ENCODE data around the gene GP1BB. TPM values are rescaled to one million over a fixed set of nuclear protein-coding genes. Genes with fewer than 3 reads are reported as not detected.

Gene GP1BB
- total and polyA plus RNA-seq, 2 of the 13 experiments (the other 11 are each of a cell fraction or from before 2014, with no cell fraction given): not detected

DNA sequence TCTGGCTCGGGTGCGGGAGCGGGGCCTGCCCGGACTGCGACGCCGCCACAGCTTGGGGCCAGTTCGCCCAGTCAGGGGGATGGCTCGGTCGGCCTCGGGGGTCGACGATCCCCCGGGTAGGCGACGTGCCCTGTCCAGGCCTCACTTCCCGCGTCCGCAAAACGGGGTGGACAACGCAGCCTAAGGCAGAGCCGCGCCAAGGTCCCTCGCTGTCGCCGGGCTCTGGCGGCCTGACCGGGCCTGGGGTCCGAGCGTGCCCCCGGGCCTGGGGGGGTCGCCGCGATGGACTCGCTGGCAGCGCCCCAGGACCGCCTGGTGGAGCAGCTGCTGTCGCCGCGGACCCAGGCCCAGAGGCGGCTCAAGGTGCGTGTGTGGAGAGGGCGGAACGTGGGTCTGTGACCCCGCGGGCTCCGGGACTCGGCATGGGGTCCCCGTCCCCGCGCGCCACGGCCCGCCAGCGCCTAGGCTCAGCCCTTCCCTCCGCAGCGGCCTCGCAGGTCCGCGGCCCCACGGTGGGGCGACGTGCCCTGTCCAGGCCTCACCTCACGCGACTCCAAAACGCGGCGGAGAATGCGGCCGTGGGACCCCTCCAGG, 4.8 kb upstream of the GP1BB start (continued):
- no peak for TF ChIP-seq CHD4 (IDR thresholded peaks at IDR 0.05; ENCODE audit: borderline replicate concordance, low read length)
- TF ChIP-seq RFX1 (IDR thresholded peaks at IDR 0.05): no peak
- no peak for TF ChIP-seq MZF1 (CRISPR knock-in tag; IDR thresholded peaks at IDR 0.05; ENCODE audit: borderline replicate concordance)
- TF ChIP-seq, protein P1, sequence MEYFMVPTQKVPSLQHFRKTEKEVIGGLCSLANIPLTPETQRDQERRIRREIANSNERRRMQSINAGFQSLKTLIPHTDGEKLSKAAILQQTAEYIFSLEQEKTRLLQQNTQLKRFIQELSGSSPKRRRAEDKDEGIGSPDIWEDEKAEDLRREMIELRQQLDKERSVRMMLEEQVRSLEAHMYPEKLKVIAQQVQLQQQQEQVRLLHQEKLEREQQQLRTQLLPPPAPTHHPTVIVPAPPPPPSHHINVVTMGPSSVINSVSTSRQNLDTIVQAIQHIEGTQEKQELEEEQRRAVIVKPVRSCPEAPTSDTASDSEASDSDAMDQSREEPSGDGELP (IDR thresholded peaks at IDR 0.05; ENCODE audit: borderline replicate concordance, low read depth): no peak
- no peak for TF ChIP-seq ZNF770 (CRISPR knock-in tag; IDR thresholded peaks at IDR 0.05)
- no peak for TF ChIP-seq HNRNPLL (IDR thresholded peaks at IDR 0.05; ENCODE audit: low read depth, low read length, poor library complexity, severe bottlenecking)
- TF ChIP-seq ZNF792 (CRISPR knock-in tag; IDR thresholded peaks at IDR 0.05): no peak
- no peak for TF ChIP-seq PCBP1 (IDR thresholded peaks at IDR 0.05; ENCODE audit: borderline replicate concordance, low read depth, low read length)

DNA sequence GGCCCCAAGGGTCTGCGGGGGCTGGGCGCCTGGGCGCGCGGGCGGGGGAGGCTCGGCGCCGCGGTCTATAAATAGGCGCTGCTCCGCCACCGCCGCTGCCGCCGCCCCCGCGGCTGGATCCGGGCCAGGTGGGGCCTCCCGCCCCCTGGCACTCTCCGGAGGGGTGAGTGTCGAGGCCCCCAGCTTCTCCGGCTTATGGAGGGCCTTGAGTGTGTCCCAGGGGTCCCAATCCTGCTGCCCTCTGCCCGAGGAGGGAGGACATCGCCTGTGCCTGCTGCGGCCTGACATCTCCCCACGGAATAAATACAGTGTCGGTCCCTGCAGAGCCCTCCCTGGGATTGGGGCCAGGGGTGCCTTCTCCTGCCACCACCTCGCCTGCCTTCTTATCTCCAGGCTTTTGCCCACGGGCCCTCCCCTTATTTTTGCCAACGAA, 4.3 kb upstream of the GP1BB start:
- ATAC-seq (no peak), DNase-seq (ENCODE audit: low spot score) (no peak), FAIRE-seq (no peak)
- H3K9me3 ChIP-seq (ENCODE audit: low read length): no peaks in the 10 kb centered on the region
- H3K36me3 ChIP-seq (replicated peaks in 1 of 2; ENCODE audit: control insufficient read depth in 1 of 2, insufficient read depth in 2 of 2, low read length in 2 of 2): no peaks in the 10 kb centered on the region
- H3K4me2 ChIP-seq (ENCODE audit: low read depth, low read length): no peak overlapping the region
- H3K4me3 ChIP-seq (replicated peaks in 1 of 3; ENCODE audit: insufficient read depth in 1 of 3, low read depth in 2 of 3, low read length in 3 of 3): no peak overlapping the region
- H2AFZ ChIP-seq (ENCODE audit: low read length): no peak overlapping the region
- H3K4me1 ChIP-seq (ENCODE audit: insufficient read depth, low read length): peaks cover 30% of the 10 kb centered on the region
- no TSS peak for BruUV-seq (replicated peaks)
- CTCF ChIA-PET (ENCODE audit: low intra/inter-chr PET ratio, low total read pairs): no interaction called here
- peaks cover 8% of the 10 kb centered on the region; the same call in 1 of the 2 replicates for H4K20me1 ChIP-seq (ENCODE audit: insufficient read depth, low read length)
- H3K9ac ChIP-seq (ENCODE audit: insufficient read depth, low read depth, low read length): no peak overlapping the region
- intact Hi-C loops (cut with micrococcal nuclease; ENCODE audit: unreplicated experiment) (no loop called here), in situ Hi-C loops (cut with HindIII; ENCODE audit: extremely low pct_ligation_motif_present, low pct_unique_long_range_greater_than_20kb) (no loop called here)
- 42% methylated on average over 4 of the region's 31 CpGs for WGBS (ENCODE audit: low lambda C conversion rate)
- no peaks in the 10 kb centered on the region for H3K79me2 ChIP-seq (ENCODE audit: insufficient read depth, low read length)
- H3K27ac ChIP-seq (ENCODE audit: extremely low read length, insufficient read depth, low read length): no peak overlapping the region
- H3K27me3 ChIP-seq (ENCODE audit: control insufficient read depth in 1 of 2, insufficient read depth in 2 of 2, low read length in 2 of 2): peaks cover 26 to 86% of the 10 kb centered on the region in 2 experiments
- POLR2A ChIA-PET: no interaction called here
- TF ChIP-seq U2AF1 (optimal IDR thresholded peaks at IDR 0.05; ENCODE audit: low read depth, low read length): no peak
- TF ChIP-seq, protein P2, sequence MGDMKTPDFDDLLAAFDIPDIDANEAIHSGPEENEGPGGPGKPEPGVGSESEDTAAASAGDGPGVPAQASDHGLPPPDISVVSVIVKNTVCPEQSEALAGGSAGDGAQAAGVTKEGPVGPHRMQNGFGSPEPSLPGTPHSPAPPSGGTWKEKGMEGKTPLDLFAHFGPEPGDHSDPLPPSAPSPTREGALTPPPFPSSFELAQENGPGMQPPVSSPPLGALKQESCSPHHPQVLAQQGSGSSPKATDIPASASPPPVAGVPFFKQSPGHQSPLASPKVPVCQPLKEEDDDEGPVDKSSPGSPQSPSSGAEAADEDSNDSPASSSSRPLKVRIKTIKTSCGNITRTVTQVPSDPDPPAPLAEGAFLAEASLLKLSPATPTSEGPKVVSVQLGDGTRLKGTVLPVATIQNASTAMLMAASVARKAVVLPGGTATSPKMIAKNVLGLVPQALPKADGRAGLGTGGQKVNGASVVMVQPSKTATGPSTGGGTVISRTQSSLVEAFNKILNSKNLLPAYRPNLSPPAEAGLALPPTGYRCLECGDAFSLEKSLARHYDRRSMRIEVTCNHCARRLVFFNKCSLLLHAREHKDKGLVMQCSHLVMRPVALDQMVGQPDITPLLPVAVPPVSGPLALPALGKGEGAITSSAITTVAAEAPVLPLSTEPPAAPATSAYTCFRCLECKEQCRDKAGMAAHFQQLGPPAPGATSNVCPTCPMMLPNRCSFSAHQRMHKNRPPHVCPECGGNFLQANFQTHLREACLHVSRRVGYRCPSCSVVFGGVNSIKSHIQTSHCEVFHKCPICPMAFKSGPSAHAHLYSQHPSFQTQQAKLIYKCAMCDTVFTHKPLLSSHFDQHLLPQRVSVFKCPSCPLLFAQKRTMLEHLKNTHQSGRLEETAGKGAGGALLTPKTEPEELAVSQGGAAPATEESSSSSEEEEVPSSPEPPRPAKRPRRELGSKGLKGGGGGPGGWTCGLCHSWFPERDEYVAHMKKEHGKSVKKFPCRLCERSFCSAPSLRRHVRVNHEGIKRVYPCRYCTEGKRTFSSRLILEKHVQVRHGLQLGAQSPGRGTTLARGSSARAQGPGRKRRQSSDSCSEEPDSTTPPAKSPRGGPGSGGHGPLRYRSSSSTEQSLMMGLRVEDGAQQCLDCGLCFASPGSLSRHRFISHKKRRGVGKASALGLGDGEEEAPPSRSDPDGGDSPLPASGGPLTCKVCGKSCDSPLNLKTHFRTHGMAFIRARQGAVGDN (CRISPR knock-in tag; IDR thresholded peaks at IDR 0.05): no peak
- TF ChIP-seq, protein P3, sequence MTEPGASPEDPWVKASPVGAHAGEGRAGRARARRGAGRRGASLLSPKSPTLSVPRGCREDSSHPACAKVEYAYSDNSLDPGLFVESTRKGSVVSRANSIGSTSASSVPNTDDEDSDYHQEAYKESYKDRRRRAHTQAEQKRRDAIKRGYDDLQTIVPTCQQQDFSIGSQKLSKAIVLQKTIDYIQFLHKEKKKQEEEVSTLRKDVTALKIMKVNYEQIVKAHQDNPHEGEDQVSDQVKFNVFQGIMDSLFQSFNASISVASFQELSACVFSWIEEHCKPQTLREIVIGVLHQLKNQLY (CRISPR knock-in tag; IDR thresholded peaks at IDR 0.05): no peak
- TF ChIP-seq ZBTB20 (CRISPR knock-in tag; IDR thresholded peaks at IDR 0.05; ENCODE audit: borderline replicate concordance, low read depth): no peak

Measured in HepG2 (cell line).